ENCODE data around the gene SUB1.
"Not testable (repeated sequence)": the region's sequence is repeated elsewhere in the genome, so short reads cannot be mapped to it uniquely, and the experiment has no call there.

SUB1 gene

GRCh38 chr5:32585446-32586275 lies at the start of gene SUB1:
TSS of gene SUB1 (plus strand) at chr5:32585557. CDS start at chr5:32588513, 2,956 bp downstream.
- peak; percentile 89 for DNase-seq

- DNase-seq = no peak
These were observed 49.1 kb upstream of the SUB1 start for GRCh38 chr5:32536246-32536645.

GRCh38 chr5:32537437-32538029 lies 47.8 kb upstream of the SUB1 start:
- DNase-seq = not testable (repeated sequence)

- no peak for DNase-seq
These were observed 47.3 kb upstream of the SUB1 start for GRCh38 chr5:32538031-32538547.

GRCh38 chr5:32539981-32540845 lies 45.1 kb upstream of the SUB1 start:
- DNase-seq = no peak

- no peak for DNase-seq
These were observed 44.1 kb upstream of the SUB1 start for GRCh38 chr5:32541241-32541640.

GRCh38 chr5:32542216-32543059 lies 42.9 kb upstream of the SUB1 start:
- no peak for DNase-seq

GRCh38 chr5:32543291-32543690 lies 42.1 kb upstream of the SUB1 start:
- no peak for DNase-seq

- no peak for DNase-seq
These were observed 40.1 kb upstream of the SUB1 start for GRCh38 chr5:32545102-32545800.

- DNase-seq = no peak
These were observed 34.2 kb upstream of the SUB1 start for GRCh38 chr5:32551194-32551593.

GRCh38 chr5:32551865-32552264 lies 33.5 kb upstream of the SUB1 start:
- DNase-seq = no peak

GRCh38 chr5:32552491-32552890 lies 32.9 kb upstream of the SUB1 start:
- not testable (repeated sequence) for DNase-seq

- no peak for DNase-seq
These were observed 32.4 kb upstream of the SUB1 start for GRCh38 chr5:32552936-32553335.

- DNase-seq = not testable (repeated sequence)
These were observed 31.1 kb upstream of the SUB1 start for GRCh38 chr5:32554181-32554780.

GRCh38 chr5:32556543-32556942 lies 28.8 kb upstream of the SUB1 start:
- not testable (repeated sequence) for DNase-seq

- DNase-seq = no peak
These were observed 25.9 kb upstream of the SUB1 start for GRCh38 chr5:32559411-32559810.

- DNase-seq = no peak
These were observed 25.4 kb upstream of the SUB1 start for GRCh38 chr5:32559921-32560320.

GRCh38 chr5:32562056-32562455 lies 23.3 kb upstream of the SUB1 start:
- no peak for DNase-seq

GRCh38 chr5:32562843-32563242 lies 22.5 kb upstream of the SUB1 start:
- DNase-seq = no peak

- no peak for DNase-seq
These were observed 21.7 kb upstream of the SUB1 start for GRCh38 chr5:32563614-32564013.

- DNase-seq = no peak
These were observed 20.2 kb upstream of the SUB1 start for GRCh38 chr5:32565145-32565544.
